HG02884 (cell line): Measurements from ENCODE around the gene SKIC2.
"Not testable (repeated sequence)": the region's sequence is repeated elsewhere in the genome, so short reads cannot be mapped to it uniquely, and the experiment has no call there.

ENCODE experiments used
- ATAC-seq: cut with Tn5 transposase; IDR thresholded peaks from one replicate; pipeline ENCODE4 v1.9.1; 2021; ENCODE audit warnings: mild to moderate bottlenecking, moderate library complexity; ENCODE audit not compliant: unreplicated experiment

Gene SKIC2

DNA sequence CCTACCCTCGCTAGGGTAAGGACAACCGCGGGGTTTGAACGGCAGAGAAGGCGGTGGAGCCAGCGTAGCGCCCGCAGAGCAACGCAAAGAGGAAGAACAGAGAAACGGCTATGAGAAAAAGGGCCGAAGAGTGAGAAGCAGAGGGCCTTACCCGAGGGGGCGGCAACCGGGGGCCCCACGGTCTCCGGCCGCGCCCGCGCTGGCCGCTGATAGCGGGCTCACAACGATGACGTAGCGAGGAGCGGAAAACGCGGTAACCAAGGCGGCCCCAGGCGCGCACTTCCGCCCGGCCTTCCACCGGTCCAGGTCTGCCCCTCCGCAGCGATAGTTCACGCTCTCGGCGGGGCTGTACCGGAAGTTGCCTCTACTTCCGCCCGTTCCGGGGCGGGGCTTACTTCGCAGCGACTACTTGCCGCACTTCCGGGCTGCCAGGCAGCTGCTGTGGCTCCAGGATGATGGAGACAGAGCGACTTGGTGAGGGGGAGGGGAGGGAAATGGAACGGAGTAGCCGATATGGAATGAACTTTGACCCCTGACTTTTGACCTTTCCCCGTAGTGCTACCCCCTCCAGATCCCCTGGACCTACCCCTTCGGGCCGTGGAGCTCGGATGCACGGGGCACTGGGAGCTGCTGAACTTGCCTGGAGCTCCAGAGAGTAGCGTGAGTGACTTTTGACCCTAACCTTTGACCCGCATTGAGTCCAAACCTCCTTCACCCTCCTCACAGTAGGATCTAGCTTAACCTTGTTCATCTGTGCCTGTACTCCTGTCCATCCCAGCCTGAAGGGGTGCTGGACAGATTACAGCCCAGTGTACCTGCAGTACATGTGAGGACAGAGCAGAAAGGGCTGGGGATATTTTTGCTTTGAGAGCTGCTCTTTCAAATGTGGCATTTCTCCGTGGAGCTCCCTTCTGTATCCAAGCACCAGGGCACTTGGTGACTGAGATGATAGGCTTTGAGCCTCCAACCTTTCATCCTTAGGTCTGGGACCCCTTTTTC lies at the start of gene SKIC2, which contains the start of gene NELFE:
Gene SKIC2, plus strand, starts transcription at position 435 of the 999 bp plus-strand sequence. Its CDS starts 18 bp downstream, at position 453.
Gene NELFE, minus strand, starts transcription at position 231 of the 999 bp plus-strand sequence. CDS start 525 bp downstream, outside the sequence.
- ATAC-seq, result peak; percentile 98

DNA sequence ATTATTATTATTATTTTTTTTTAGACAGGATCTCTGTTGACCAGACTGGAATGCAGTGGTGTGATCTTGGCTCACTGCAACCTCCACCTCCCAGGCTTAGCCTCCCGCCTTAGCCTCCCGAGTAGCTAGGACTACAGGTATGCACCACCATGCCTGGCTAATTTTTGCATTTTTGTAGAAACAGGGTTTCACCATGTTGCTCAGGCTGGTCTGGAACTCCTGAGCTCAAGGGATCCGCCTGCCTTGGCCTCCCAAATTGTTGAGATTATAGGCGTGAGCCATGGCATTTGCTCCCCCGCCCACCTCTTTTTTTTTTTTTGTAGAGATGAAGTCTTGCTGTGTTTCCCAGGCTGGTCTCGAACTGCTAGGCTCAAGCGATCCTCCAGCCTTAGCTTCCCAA lies 49.7 kb upstream of the SKIC2 start:
- not testable (repeated sequence) for ATAC-seq

DNA sequence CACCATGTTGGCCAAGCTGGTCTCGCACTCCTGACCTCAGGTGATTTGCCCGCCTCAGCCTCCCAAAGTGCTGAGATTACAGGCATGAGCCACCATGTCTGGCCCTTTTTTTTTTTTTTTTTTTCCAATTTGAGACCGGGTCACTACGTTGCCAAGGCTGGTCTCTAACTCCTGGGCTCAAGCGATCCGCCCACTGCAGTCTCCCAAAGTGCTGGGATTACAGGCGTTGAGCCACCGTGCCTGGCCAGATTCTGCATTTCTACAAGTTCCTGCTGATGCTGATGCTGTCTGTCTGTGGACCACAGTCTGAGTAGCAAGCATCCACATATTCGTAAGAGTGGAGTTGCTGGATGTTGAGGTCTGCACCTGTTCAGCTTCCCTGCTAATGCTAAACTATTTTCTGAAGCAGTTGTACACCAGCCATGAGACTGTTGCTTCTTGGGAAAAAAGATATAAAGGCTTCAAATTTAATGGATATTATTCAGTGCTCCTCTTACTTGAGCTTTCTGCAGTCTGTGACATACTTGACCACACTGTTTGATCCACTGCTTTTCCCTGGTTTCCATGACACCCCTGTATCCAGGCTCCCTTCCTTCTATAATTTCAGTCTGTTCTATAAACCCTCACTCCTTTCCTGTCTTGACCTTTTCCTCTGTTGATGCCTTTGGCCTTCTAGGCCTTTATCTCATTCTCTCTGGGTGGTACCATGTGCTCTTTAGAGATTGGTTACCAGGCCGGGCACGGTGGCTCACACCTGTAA lies 47.0 kb upstream of the SKIC2 start:
- no peak for ATAC-seq

DNA sequence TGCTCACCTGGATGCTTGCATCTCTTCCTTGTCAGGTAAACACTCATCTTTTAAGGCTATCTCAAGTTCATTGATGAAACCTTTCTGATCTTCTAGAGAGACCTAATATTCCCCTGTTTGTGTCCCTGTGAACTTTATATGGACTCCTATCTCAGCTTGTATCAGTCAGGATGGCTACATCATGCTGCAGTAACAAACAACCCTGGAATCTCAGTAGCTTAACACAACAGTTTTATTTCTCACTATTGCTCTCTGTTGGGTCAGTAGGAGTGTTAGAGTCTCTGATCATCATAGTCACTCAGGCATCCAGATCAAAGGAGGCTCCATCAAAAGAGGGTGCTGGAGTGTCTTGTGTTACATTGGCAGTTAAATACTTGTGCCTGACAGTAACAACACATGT lies 43.6 kb upstream of the SKIC2 start:
- ATAC-seq, result no peak

DNA sequence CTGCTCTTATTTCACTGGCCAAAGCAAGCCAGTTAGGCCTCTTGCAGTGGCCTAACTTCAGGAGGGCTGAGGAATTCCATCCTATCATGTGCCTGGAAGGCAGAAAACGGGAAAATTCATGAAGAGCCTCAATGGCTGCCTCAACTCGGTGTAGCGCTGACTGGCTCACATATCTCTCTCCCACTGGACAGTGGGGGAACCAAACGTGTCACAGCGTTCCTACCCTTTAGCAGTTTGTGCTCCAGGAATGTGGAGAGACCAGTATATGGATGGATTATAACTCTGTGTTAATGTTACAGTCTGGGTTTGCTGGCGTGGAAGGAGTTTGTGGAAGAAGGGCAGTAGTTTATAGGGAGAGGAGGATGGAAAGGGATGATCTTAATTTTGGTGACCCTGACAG lies 43.2 kb upstream of the SKIC2 start:
- ATAC-seq, result no peak

DNA sequence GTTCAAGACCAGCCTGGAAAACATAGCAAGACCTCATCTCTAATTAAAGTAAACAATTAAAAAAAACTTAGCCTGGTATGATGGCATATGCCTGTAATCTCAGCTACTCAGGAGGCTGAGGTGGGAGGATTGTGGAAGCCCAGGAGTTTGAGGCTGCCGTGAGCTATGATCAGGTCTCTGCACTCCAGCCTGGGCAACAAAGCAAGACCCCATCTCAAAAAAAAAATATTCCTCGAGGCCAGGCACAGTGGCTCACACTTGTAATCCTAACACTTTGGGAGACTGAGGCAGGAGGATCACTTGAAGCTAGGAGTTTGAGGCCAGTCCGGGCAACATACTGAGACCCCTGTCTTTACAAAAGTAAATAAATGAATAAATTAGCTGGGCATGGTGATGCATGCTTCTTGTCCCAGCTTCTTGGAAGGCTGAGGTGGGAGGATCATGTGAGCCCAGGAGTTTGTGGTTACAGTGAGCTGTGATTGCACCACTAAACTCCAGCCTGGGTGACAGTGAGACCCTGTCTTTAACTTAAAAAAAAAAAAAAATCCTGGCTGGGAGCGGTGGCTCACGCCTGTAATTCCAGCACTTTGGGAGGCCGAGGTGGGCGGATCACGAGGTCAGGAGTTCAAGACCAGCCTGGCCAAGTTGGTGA lies 40.8 kb upstream of the SKIC2 start:
- no peak for ATAC-seq

DNA sequence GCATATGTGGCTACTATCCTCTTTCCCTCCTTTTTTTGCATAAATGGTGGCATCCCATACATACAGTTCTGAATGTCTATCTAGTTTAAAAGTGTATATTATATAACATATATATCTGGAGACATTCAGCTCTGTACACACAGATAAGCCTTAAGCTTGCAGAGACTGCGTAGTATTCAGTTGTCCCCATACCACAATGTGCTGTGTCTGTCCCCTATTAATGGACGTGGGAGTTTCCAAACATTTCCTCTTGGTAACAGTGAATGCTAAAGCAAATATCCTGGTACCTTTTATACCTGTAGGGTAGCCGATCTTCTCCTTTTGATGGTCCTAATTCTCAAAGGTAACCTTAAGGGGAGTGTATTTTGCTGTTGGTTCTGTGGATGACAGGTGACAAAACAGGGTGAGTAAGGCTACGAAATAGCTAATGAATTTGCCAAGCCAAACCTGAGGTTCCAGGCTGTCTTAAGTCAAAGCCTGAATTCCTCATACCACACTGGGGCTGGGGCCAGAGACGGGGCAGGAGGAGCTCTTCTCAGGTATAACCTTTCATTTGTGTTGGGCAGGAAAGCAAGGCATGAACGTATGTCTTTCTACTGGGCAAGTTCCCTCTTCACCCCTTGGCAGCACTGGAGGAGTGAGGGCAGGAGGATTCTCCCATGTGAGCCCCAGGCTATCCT lies 39.2 kb upstream of the SKIC2 start:
- ATAC-seq, result no peak

DNA sequence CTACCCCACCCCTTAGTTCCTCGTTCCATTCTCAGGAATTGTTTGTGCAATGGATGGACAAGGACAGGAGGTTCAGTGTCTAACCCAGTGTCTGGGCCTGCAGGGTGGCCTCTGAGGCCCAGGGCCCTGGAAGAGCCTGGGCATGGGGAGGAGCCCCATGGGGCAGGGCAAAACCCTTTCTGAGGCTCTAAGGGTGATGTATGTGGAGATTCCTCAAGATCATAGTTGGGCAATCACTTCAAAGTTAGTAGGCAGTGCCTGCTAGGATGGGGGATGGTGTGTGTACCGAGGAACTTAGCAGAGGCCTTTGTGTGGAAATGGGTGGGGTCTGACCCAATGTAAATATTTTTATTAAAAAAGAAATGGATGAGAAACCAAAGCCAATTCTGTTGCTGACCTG lies 38.2 kb upstream of the SKIC2 start:
- no peak for ATAC-seq

DNA sequence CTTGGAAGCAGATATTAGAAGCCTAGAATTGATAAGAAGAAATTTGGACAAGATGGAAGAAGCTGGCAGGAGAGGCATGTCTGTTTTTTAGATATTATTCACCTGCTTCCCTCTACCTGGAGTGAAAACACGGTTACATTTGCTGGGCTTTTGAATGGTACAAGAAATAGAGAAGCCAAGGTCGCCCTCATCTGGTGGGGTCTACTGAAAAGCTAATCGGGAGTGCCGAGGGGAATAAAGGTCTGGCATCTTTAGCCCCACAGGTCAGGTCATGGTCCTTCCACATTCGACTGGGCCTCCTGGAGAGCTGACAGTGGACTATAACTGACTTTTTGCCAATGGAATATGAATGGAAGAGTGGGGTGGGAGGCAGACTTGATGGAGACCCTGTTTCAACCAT lies 36.0 kb upstream of the SKIC2 start:
- no peak for ATAC-seq

DNA sequence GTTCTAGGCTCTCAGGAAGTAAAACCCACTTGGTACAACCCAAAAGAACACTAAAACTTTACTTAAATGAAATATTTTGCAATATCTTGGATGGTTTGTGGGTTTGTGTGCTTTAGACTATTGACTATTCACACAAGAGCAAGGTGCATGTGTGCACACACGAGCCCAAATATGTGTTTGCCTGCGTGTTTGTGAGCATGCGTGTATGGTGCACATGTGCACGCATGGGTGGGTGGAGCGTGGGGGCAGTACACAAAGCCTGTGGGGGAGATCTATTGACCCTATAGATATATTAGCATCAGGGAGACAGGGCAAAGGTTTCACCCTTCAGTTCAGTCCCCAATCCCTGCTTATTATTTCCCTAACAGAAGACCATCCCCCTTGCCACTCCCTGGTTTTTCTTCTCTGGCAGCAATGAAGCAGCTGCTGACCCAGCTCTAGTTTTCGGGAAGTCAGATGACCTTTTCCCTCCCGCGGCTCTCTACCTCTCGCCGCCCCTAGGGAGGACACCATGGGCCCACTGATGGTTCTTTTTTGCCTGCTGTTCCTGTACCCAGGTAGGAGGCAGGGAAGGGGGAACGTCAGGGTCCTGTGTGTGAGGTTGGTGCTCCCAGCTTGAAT lies 31.6 kb upstream of the SKIC2 start, which contains the start of gene C2:
Gene C2, plus strand, starts transcription at position 476 of the 621 bp plus-strand sequence. Its CDS starts 36 bp downstream, at position 512.
- no peak for ATAC-seq

DNA sequence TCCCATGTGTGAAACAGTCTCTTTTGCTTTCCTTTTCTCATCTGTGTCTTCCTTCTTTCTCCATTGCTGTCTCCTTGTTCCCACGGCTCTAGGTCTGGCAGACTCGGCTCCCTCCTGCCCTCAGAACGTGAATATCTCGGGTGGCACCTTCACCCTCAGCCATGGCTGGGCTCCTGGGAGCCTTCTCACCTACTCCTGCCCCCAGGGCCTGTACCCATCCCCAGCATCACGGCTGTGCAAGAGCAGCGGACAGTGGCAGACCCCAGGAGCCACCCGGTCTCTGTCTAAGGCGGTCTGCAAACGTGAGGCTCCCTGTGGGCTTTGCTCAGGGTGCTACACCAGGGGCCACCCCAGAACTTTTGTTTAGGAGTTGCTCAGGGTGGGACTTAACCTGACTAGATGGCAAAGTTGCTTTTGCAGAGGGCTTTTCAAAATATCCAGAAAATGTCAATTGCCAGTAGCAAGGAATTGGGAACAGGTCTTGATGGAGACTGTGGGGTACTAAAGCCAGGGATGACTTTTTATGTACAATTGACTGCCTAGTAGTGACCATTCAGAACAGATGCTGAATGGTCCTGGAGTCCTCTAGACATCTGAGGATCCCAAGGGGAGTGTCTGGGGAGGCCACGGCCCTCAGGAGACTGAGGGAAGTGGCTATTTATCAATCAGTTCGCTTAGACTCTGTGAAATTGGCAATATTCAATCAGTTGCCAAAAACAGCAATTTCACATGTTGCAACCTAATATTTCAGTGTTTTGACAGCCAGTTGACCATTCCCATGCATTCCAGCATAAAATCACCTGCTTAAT lies 30.9 kb upstream of the SKIC2 start:
- no peak for ATAC-seq

DNA sequence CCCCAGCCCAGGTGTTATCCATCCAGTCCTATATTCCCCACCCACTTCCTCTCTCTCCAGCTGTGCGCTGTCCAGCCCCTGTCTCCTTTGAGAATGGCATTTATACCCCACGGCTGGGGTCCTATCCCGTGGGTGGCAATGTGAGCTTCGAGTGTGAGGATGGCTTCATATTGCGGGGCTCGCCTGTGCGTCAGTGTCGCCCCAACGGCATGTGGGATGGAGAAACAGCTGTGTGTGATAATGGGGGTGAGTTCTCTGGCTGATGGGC lies 30.4 kb upstream of the SKIC2 start:
- no peak for ATAC-seq

DNA sequence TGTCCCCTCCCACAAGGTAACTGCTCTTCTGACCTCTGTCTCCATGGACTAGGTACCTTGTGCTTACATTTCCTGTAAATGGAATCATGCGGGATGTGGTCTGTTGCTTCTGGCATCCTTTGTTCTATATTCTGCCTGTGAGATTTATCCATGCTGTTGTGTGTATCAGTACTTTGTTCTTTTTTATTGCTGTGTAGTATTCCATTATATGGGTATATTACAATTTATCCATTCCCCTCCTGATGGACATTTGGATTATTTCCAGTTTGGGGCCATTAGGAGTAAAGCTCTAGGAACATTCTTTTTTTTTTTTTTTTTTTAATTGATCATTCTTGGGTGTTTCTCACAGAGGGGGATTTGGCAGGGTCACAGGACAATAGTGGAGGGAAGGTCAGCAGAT lies 28.0 kb upstream of the SKIC2 start:
- no peak for ATAC-seq

DNA sequence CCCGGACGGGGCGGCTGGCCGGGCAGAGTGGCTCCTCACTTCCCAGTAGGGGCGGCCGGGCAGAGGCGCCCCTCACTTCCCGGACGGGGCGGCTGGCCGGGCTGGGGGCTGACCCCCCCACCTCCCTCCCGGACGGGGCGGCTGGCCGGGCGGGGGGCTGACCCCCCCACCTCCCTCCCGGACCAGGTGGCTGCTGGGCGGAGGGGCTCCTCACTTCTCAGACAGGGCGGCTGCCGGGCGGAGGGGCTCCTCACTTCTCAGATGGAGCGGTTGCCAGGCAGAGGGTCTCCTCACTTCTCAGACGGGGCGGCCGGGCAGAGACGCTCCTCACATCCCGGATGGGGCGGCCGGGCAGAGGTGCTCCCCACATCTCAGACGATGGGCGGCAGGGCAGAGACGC lies 26.8 kb upstream of the SKIC2 start:
- not testable (repeated sequence) for ATAC-seq

DNA sequence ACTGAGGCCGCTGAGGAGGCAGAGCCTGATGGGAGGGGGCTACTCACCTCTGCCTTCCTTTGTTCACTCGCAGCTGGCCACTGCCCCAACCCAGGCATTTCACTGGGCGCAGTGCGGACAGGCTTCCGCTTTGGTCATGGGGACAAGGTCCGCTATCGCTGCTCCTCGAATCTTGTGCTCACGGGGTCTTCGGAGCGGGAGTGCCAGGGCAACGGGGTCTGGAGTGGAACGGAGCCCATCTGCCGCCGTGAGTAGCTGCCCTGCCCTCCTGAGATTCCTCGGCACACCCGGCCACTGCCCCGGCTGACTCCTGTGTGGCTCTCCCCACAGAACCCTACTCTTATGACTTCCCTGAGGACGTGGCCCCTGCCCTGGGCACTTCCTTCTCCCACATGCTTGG lies 25.4 kb upstream of the SKIC2 start:
- no peak for ATAC-seq

DNA sequence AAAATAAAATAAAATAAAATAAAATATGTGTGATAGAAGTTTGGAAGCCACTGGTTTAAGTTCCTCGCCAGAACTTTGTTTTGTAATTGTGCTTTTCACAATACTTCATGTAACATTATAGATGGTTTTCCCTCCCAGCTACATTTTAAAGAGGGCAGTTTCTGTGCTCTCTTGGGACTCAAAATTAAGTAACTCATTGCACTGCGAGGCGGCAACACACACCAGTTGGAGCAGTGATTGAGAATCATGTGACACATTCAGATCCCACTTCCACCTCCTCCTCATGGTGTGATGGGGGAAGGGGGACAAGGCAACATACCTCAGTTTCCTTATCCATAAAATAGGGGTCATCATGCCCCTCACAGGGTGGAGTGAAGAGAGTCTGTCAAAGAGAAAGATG lies 24.0 kb upstream of the SKIC2 start:
- no peak for ATAC-seq

DNA sequence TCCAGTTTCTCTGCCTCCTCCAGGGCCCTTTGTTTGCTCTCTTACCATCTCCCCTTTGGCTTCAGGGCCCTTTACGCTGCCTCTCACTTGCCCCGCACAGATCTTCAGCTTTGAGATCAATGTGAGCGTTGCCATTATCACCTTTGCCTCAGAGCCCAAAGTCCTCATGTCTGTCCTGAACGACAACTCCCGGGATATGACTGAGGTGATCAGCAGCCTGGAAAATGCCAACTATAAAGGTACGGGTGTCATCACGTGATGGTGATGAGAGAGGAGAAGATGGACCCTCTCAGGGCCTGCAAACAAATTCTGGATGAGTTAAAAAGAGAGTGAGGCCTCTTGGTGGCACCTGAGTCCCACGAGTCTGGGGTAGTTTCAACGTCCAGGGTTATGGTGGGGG lies 23.2 kb upstream of the SKIC2 start:
- no peak for ATAC-seq

DNA sequence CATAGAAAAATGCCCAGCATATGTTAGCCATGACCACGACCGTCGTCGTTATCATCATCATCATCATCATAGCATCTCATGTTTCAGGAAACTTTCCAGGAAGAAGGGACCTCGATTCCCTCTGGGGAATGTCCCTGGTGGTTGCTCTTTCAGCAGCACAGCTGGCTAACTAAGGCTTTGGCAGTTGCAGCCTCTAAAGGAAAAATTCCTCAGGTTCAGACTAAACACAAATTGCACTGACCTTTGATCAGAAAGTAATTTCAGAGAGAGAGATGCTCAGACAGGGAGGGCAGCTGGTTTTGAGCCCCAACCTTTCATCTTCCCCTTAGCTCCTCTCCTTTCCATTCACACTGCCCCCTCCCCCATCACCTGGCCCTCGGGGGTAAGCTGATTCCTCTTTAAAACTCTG lies 18.7 kb upstream of the SKIC2 start:
- ATAC-seq, result no peak

DNA sequence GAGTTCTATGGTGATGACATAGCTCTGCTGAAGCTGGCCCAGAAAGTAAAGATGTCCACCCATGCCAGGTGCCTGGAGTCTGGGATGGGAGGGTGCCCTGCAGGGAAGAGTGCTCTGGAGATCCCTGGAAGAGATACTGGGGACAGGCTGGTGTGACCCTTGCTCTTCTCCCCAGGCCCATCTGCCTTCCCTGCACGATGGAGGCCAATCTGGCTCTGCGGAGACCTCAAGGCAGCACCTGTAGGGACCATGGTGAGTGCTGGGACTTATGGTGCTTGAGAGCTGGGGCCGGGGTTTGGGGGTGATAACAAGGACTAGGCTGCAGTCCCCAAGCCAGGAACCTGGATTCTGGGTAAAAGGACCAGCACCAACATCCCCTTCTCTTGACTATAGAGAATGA lies 15.2 kb upstream of the SKIC2 start:
- ATAC-seq, result no peak

DNA sequence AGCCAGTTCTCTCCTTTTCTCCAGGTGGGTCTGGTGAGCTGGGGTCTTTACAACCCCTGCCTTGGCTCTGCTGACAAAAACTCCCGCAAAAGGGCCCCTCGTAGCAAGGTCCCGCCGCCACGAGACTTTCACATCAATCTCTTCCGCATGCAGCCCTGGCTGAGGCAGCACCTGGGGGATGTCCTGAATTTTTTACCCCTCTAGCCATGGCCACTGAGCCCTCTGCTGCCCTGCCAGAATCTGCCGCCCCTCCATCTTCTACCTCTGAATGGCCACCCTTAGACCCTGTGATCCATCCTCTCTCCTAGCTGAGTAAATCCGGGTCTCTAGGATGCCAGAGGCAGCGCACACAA lies 13.8 kb upstream of the SKIC2 start:
- ATAC-seq, result no peak
